K562 (cell line): Measurements from ENCODE around the gene TANGO6. TPM values are rescaled to one million over a fixed set of nuclear protein-coding genes. Genes with fewer than 3 reads are reported as not detected.

Source experiments
- ATAC-seq: fragments of 200-7000 bp; cut with Tn5 transposase; 3 replicates; pipeline ENCODE4 v1.9.1; 2020; ENCODE audit warnings: moderate library complexity
- BruUV-seq: library from RNA; stranded (reverse); fragments of 400-500 nt; replicated peaks from 2 replicates; lab custom pipeline; 2021; lab: Mats Ljungman, UMichigan
- CTCF ChIA-PET: fragments of 300-600 bp; formaldehyde crosslinking; extraction: SDS; loops from one replicate; lab custom pipeline; 2021; ENCODE audit warnings: low intra/inter-chr PET ratio; lab: Yijun Ruan, JAX
- POLR2A ChIA-PET: fragments of 300-600, 350-650 bp; sonication (Branson Sonifier 250); formaldehyde crosslinking; extraction: SDS; loops from one replicate; lab custom pipeline; 2021; ENCODE audit warnings: antibody characterized with exemption, inconsistent platforms; lab: Yijun Ruan, JAX
- DNase-seq, 4 experiments: peaks; one replicate each; pipeline versions ENCODE4 v3.0.0 to v3.0.0-alpha.2; 2011 to 2018; ENCODE audit warnings: low spot score in 3 of 4, mixed read lengths in 3 of 4; ENCODE audit errors: extremely low read depth in 1 of 4
- FAIRE-seq: peaks from 2 replicates; lab custom pipeline; 2011; peaks lifted over from hg19 to GRCh38; lab: Jason Lieb, UNC
- H2AFZ ChIP-seq: 2 replicates; pipeline ENCODE4 v1.6.0; 2011; ENCODE audit warnings: low read depth, low read length, control low read depth, inconsistent platforms
- H3K27ac ChIP-seq: fragments of 200-600 bp; 3 replicates; pipeline ENCODE4 v1.8.0; 2011; ENCODE audit warnings: low read depth, mild to moderate bottlenecking, control low read depth, inconsistent platforms, low read length, moderate library complexity, mixed read lengths; ENCODE audit errors: extremely low read depth
- H3K27me3 ChIP-seq, 2 experiments: fragments of 300-600 bp in 1 of 2; 2 replicates in 1 of 2; 3 replicates in 1 of 2; pipeline versions ENCODE4 v1.6.0 to v1.8.0; 2011; ENCODE audit warnings: inconsistent platforms in 2 of 2, low read length in 2 of 2, mild to moderate bottlenecking in 1 of 2, mixed read lengths in 1 of 2, moderate library complexity in 1 of 2; ENCODE audit not compliant: control insufficient read depth in 2 of 2, insufficient read depth in 2 of 2
- H3K36me3 ChIP-seq: fragments of 300-600 bp; 3 replicates; pipeline ENCODE4 v1.8.0; 2011; ENCODE audit warnings: mild to moderate bottlenecking, low read length, inconsistent platforms; ENCODE audit not compliant: control insufficient read depth, insufficient read depth
- H3K4me1 ChIP-seq, 2 experiments: fragments of 200-600 bp in 1 of 2; replicated peaks in 1 of 2; 2 replicates in 1 of 2; 3 replicates in 1 of 2; pipeline versions ENCODE4 v1.5.1 to v1.8.0; 2011; ENCODE audit warnings: inconsistent platforms in 2 of 2, low read length in 2 of 2, mild to moderate bottlenecking in 1 of 2, mixed read lengths in 1 of 2, moderate library complexity in 1 of 2; ENCODE audit not compliant: control insufficient read depth in 2 of 2, insufficient read depth in 2 of 2
- H3K4me2 ChIP-seq: 2 replicates; pipeline ENCODE4 v1.6.1; 2011; ENCODE audit warnings: low read length, control low read depth, inconsistent platforms, mixed read lengths; ENCODE audit not compliant: insufficient read depth
- H3K4me3 ChIP-seq: fragments of 200-600 bp; sonication (generic), shearing (Covaris generic); 2 replicates; pipeline ENCODE4 v1.5.1; 2016; ENCODE audit warnings: control low read depth, inconsistent platforms
- H3K79me2 ChIP-seq: fragments of 200-600 bp; 3 replicates; pipeline ENCODE4 v1.8.0; 2011; ENCODE audit warnings: low read length, inconsistent platforms; ENCODE audit not compliant: control insufficient read depth, insufficient read depth
- H3K9ac ChIP-seq, 2 experiments: 2 replicates each; pipeline versions ENCODE4 v1.6.0 to v1.6.1; 2011; ENCODE audit warnings: low read depth in 2 of 2, low read length in 2 of 2, control low read depth in 1 of 2, inconsistent platforms in 1 of 2, mild to moderate bottlenecking in 1 of 2, mixed read lengths in 1 of 2; ENCODE audit not compliant: insufficient read depth in 1 of 2
- H3K9me1 ChIP-seq: one replicate; pipeline ENCODE4 v1.6.0; 2011; ENCODE audit warnings: inconsistent platforms, mild to moderate bottlenecking, low read length, moderate library complexity; ENCODE audit not compliant: control insufficient read depth, insufficient read depth
- H3K9me3 ChIP-seq: replicated peaks from 2 replicates; pipeline ENCODE4 v1.5.1; 2011; ENCODE audit warnings: low read depth, low read length, inconsistent platforms; ENCODE audit not compliant: control insufficient read depth, insufficient read depth
- H4K20me1 ChIP-seq: replicated peaks from 2 replicates; pipeline ENCODE4 v1.6.1; 2011; ENCODE audit warnings: low read length, inconsistent platforms, mixed read lengths; ENCODE audit not compliant: control insufficient read depth, insufficient read depth
- CTCF ChIP-seq, 3 experiments: IDR thresholded peaks in 2 of 3; conservative IDR thresholded peaks in 1 of 3; 2 replicates each; pipeline ENCODE4 v1.5.1; 2011 to 2012; ENCODE audit warnings: low read length in 3 of 3, mild to moderate bottlenecking in 3 of 3, control low read depth in 2 of 3, improper control_type of control experiment in 1 of 3, inconsistent platforms in 1 of 3, low read depth in 1 of 3, mixed read lengths in 1 of 3, moderate library complexity in 1 of 3; ENCODE audit not compliant: insufficient read depth in 2 of 3
- CTCFL ChIP-seq: IDR thresholded peaks from 2 replicates; pipeline ENCODE4 v1.6.1; 2011; ENCODE audit warnings: borderline replicate concordance, low read depth, mild to moderate bottlenecking, moderate library complexity, low read length; ENCODE audit not compliant: insufficient read depth, poor library complexity, severe bottlenecking
- YY1 ChIP-seq, 3 experiments: IDR thresholded peaks; 2 replicates each; pipeline ENCODE4 v1.6.1; 2011; ENCODE audit warnings: low read length in 2 of 3, mild to moderate bottlenecking in 2 of 3, moderate library complexity in 2 of 3, borderline replicate concordance in 1 of 3, control low read depth in 1 of 3, low read depth in 1 of 3; ENCODE audit not compliant: insufficient read depth in 3 of 3, insufficient replicate concordance in 2 of 3, control insufficient read depth in 1 of 3, insufficient read length in 1 of 3; ENCODE audit errors: extremely low read depth in 1 of 3
- ZBTB33 ChIP-seq: sonication (generic); formaldehyde crosslinking; IDR thresholded peaks from 2 replicates; pipeline ENCODE4 v1.8.1; 2023; ENCODE audit warnings: mild to moderate bottlenecking, missing genetic modification reagents
- WGBS: fragments of 100-300 bp; shearing (Covaris generic); methylation state at CpG from one replicate; pipeline ENCODE4 v1.1.6; 2016; ENCODE audit warnings: low coverage, mixed read lengths; ENCODE audit not compliant: insufficient coverage; ENCODE audit errors: missing lambda C conversion rate; 5-methylcytosine and 5-hydroxymethylcytosine counted together
- in situ Hi-C: fragments of 300-500 bp; cut with MboI; formaldehyde crosslinking; loops from 4 replicates; pipeline ENCODE4 v1.15.0; 2018; ENCODE audit warnings: inconsistent platforms, mixed read lengths
- intact Hi-C: fragments of 100-400 bp; cut with micrococcal nuclease; formaldehyde crosslinking; loops from 2 replicates; pipeline ENCODE4 v1.14.2; 2022
- polyA plus RNA-seq, 8 experiments: library from polyadenylated mRNA; depleted of rRNA in 4 of 8; stranded (reverse) in 5 of 8; unstranded in 3 of 8; fragments of >200 nt; fragmentation: Nextera tagmentation in 2 of 8; fragmentation: Illumina TruSeq in 1 of 8; extraction: Ambion mirVana in 2 of 8; extraction: Trizol in 1 of 8; gene quantifications; 2 replicates each; pipeline versions ENCODE4 v1.2.1 to v1.2.3, GENCODE V29; 2011 to 2014; ENCODE audit warnings: inconsistent platforms in 1 of 8, missing spikeins in 1 of 8
- total RNA-seq, 7 experiments: library from RNA; depleted of rRNA in 6 of 7; stranded (reverse); fragments of >200 nt in 6 of 7; fragmentation: Illumina TruSeq in 2 of 7; extraction: Trizol in 2 of 7; gene quantifications; 2 replicates each; pipeline versions ENCODE4 v1.2.1 to v1.2.3, GENCODE V29; 2011 to 2021; ENCODE audit warnings: low replicate concordance in 1 of 7

TANGO6 gene
- total and polyA plus RNA-seq, 9 of the 15 experiments (the other 6 are each of a cell fraction or from before 2014, with no cell fraction given), result 1.6 to 15.2 (median 9.6) TPM

GRCh38 chr16:69083306-69083941 is 240.1 kb downstream of the TANGO6 start:
- peak; percentile 87 for ATAC-seq
- TF ChIP-seq CTCF (IDR thresholded peaks at IDR 0.05 in 2 of 3, conservative IDR thresholded peaks at IDR 0.05 in 1 of 3; ENCODE audit: insufficient read depth in 2 of 3, low read depth in 1 of 3, low read length in 3 of 3) (peak; percentile 32 to 48 (median 40); a peak in 4 of 6 replicates), YY1 (IDR thresholded peaks at IDR 0.05; ENCODE audit: borderline replicate concordance in 1 of 3, control insufficient read depth in 1 of 3, extremely low read depth in 1 of 3, insufficient read depth in 3 of 3, insufficient read length in 1 of 3, insufficient replicate concordance in 2 of 3, low read depth in 1 of 3, low read length in 2 of 3) (peak in 1 of 3 experiments; percentile 8), CTCFL (peak; percentile 3), ZBTB33 (CRISPR knock-in tag) (no peak)
- TF ChIP-seq, all 486 proteins: peak for 3
- no peaks in the 10 kb centered on the region for H3K36me3 ChIP-seq

More at GRCh38 chr16:69083306-69083941, 240.1 kb downstream of the TANGO6 start:
- Histone ChIP-seq H3K4me1 (peaks cover 0 to 4% of the 10 kb centered on the region in 2 experiments; a peak in 1 of 5 replicates), H3K9ac (no peak overlapping the region), H3K27me3 (no peaks in the 10 kb centered on the region), H3K9me3 (no peaks in the 10 kb centered on the region), H3K4me3 (no peak overlapping the region), H3K4me2 (no peak overlapping the region), H4K20me1 (no peaks in the 10 kb centered on the region), H3K27ac (no peak overlapping the region), H2AFZ (no peak overlapping the region), H3K79me2 (no peaks in the 10 kb centered on the region), H3K9me1 (peaks cover 4% of the 10 kb centered on the region)
- no TSS peak for BruUV-seq
- ChIA-PET CTCF (no interaction called here), POLR2A (no interaction called here)
- 78% methylated on average over 16 of the region's 16 CpGs for WGBS
- no peak for DNase-seq
- in situ Hi-C loops, result no loop called here
- intact Hi-C loops, result no loop called here
- peak; percentile 35 for FAIRE-seq
